ENCODE measurements around the gene ALDH9A1.

Gene ALDH9A1

GRCh38 chr1:165623624-165624023 lies 74.7 kb downstream of the ALDH9A1 start:
- DNase-seq (ENCODE audit: low spot score) = no peak

- no peak for DNase-seq (ENCODE audit: low spot score)
These were observed 78.7 kb downstream of the ALDH9A1 start for GRCh38 chr1:165619647-165620151.

- no peak for DNase-seq (ENCODE audit: low spot score)
These were observed 81.3 kb downstream of the ALDH9A1 start for GRCh38 chr1:165616987-165617546.

GRCh38 chr1:165616054-165616612 lies 82.2 kb downstream of the ALDH9A1 start:
- no peak for DNase-seq (ENCODE audit: low spot score)

All from CD4-positive, alpha-beta T cell treated with Interleukin-15 for 4 hours (primary cell).